ENCODE results near the gene RAD9A. TPM values are rescaled to one million over a fixed set of nuclear protein-coding genes. Genes with fewer than 3 reads are reported as not detected.

Gene RAD9A
- total and polyA plus RNA-seq, 5 experiments from 2014 or later: 6.5 to 58.1 (median 9.4) TPM

- H3K27ac Mint-ChIP-seq: peak overlapping the region; percentile 98 to 100 (median 99)
- no peaks in the 10 kb centered on the region for H3K36me3 Mint-ChIP-seq
- H3K4me1 Mint-ChIP-seq: peaks cover 24 to 85% (median 63%) of the 10 kb centered on the region in 4 donors
- ATAC-seq (peak; percentile 67 to 68), DNase-seq (peak in 1 of 10 donors; percentile 57)
- no peaks in the 10 kb centered on the region for H3K9me3 Mint-ChIP-seq
- no peaks in the 10 kb centered on the region for H3K27me3 Mint-ChIP-seq
- peak overlapping the region; percentile 93 to 100 (median 97) for H3K4me3 Mint-ChIP-seq
- POLR2A ChIA-PET: interaction anchor here (0.8 to 19.8 kb wide), 38 partner anchors 8 to 1035 kb away, joined by 3 to 493 read pairs (median 8); partner anchors contain the start of genes AIP, ANKRD13D, CD248 and CDK2AP2
Measured at GRCh38 chr11:67352546-67353316, 39.1 kb upstream of the RAD9A start.

GRCh38 chr11:67353317-67354074 is 38.3 kb upstream of the RAD9A start, which contains the start of gene POLD4:
Gene POLD4 (minus strand): TSS chr11:67353546. CDS start chr11:67353399, 147 bp downstream.
- Mint-ChIP-seq H3K27me3 (no peaks in the 10 kb centered on the region), H3K27ac (peak within 1 kb of the TSS; percentile 98 to 100 (median 99)), H3K9me3 (no peaks in the 10 kb centered on the region), H3K4me1 (peaks cover 22 to 85% (median 58%) of the 10 kb centered on the region in 4 donors), H3K36me3 (no peaks in the 10 kb centered on the region), H3K4me3 (peak within 1 kb of the TSS; percentile 93 to 100 (median 97))
- POLR2A ChIA-PET: interaction anchor here (0.6 to 19.8 kb wide), 41 partner anchors 9 to 1036 kb away, joined by 3 to 493 read pairs (median 7); partner anchors contain the start of genes AIP, ANKRD13D, CD248 and CDK2AP2
- DNase-seq (peak; percentile 90 to 98 (median 94)), ATAC-seq (peak; percentile 85 to 89)

- Mint-ChIP-seq H3K27ac (peak overlapping the region; percentile 92 to 100 (median 99)), H3K36me3 (no peaks in the 10 kb centered on the region), H3K27me3 (no peaks in the 10 kb centered on the region), H3K4me1 (peaks cover 16 to 83% (median 50%) of the 10 kb centered on the region in 4 donors), H3K4me3 (peak overlapping the region; percentile 93 to 100 (median 97)), H3K9me3 (no peaks in the 10 kb centered on the region)
- no peak for DNase-seq
- ATAC-seq: no peak
- POLR2A ChIA-PET: interaction anchor here (0.6 to 19.8 kb wide), 30 partner anchors 8 to 236 kb away, joined by 3 to 493 read pairs (median 10); partner anchors contain the start of genes AIP, ANKRD13D, CLCF1 and GRK2
Measured at GRCh38 chr11:67354075-67355022, 37.4 kb upstream of the RAD9A start.

GRCh38 chr11:67355023-67355793 is 36.6 kb upstream of the RAD9A start:
- Mint-ChIP-seq H3K27ac (peak overlapping the region in 6 of 10 donors; percentile 50 to 99 (median 99)), H3K4me3 (peak overlapping the region in 1 of 10 donors; percentile 24), H3K9me3 (no peaks in the 10 kb centered on the region), H3K4me1 (peaks cover 11 to 74% (median 42%) of the 10 kb centered on the region in 4 donors), H3K27me3 (no peaks in the 10 kb centered on the region), H3K36me3 (no peaks in the 10 kb centered on the region)
- DNase-seq (no peak), ATAC-seq (no peak)
- POLR2A ChIA-PET: interaction anchor here (1.0 to 19.8 kb wide), 9 partner anchors 11 to 129 kb away, joined by 3 to 493 read pairs (median 32); partner anchors contain the start of genes AIP, CLCF1, PPP1CA and PTPRCAP

GRCh38 chr11:67355794-67356386 is 35.9 kb upstream of the RAD9A start:
- no peaks in the 10 kb centered on the region for H3K27me3 Mint-ChIP-seq
- H3K4me3 Mint-ChIP-seq: peak overlapping the region in 1 of 10 donors; percentile 28
- no peaks in the 10 kb centered on the region for H3K36me3 Mint-ChIP-seq
- H3K4me1 Mint-ChIP-seq: peaks cover 11 to 71% (median 39%) of the 10 kb centered on the region in 4 donors
- H3K27ac Mint-ChIP-seq: peak overlapping the region in 1 of 10 donors; percentile 79
- no peaks in the 10 kb centered on the region for H3K9me3 Mint-ChIP-seq
- DNase-seq (no peak), ATAC-seq (no peak)
- POLR2A ChIA-PET: interaction anchor here (1.2 to 19.8 kb wide), 6 partner anchors 11 to 112 kb away, joined by 3 to 493 read pairs (median 6); partner anchors contain the start of genes CLCF1, PPP1CA, RAD9A and TBC1D10C

- Mint-ChIP-seq H3K27ac (peak overlapping the region in 6 of 10 donors; percentile 58 to 88 (median 80)), H3K36me3 (no peaks in the 10 kb centered on the region), H3K4me3 (peak overlapping the region in 4 of 10 donors; percentile 12 to 56 (median 33)), H3K9me3 (no peaks in the 10 kb centered on the region), H3K4me1 (peaks cover 11 to 67% (median 33%) of the 10 kb centered on the region in 4 donors), H3K27me3 (no peaks in the 10 kb centered on the region)
- DNase-seq: no peak
- no peak for ATAC-seq
- POLR2A ChIA-PET: interaction anchor here (1.0 to 19.8 kb wide), 6 partner anchors 12 to 88 kb away, joined by 3 to 493 read pairs (median 7); partner anchors contain the start of genes ANKRD13D, CLCF1, PPP1CA and RAD9A
Measured at GRCh38 chr11:67356387-67356863, 35.4 kb upstream of the RAD9A start.

GRCh38 chr11:67356864-67357561 is 34.8 kb upstream of the RAD9A start:
- Mint-ChIP-seq H3K4me3 (peak overlapping the region in 5 of 10 donors; percentile 12 to 56 (median 23)), H3K36me3 (no peaks in the 10 kb centered on the region), H3K4me1 (peaks cover 14 to 64% (median 29%) of the 10 kb centered on the region in 4 donors), H3K27me3 (no peaks in the 10 kb centered on the region), H3K9me3 (no peaks in the 10 kb centered on the region), H3K27ac (peak overlapping the region in 9 of 10 donors; percentile 1 to 88 (median 79))
- DNase-seq (peak; percentile 49 to 84 (median 68)), ATAC-seq (no peak)
- POLR2A ChIA-PET: interaction anchor here (1.0 to 19.8 kb wide), 6 partner anchors 10 to 89 kb away, joined by 3 to 493 read pairs (median 4); partner anchors contain the start of genes ANKRD13D, CLCF1, PPP1CA and RAD9A

- H3K9me3 Mint-ChIP-seq: no peaks in the 10 kb centered on the region
- ATAC-seq: no peak
- no peaks in the 10 kb centered on the region for H3K36me3 Mint-ChIP-seq
- POLR2A ChIA-PET: interaction anchor here (0.6 to 19.8 kb wide), 5 partner anchors 9 to 101 kb away, joined by 3 to 493 read pairs (median 4); partner anchors contain the start of genes CLCF1, RAD9A and TBC1D10C
- no peaks in the 10 kb centered on the region for H3K27me3 Mint-ChIP-seq
- peaks cover 14 to 67% (median 26%) of the 10 kb centered on the region in 4 donors for H3K4me1 Mint-ChIP-seq
- DNase-seq: no peak
- H3K4me3 Mint-ChIP-seq: peak overlapping the region in 1 of 10 donors; percentile 4
- H3K27ac Mint-ChIP-seq: peak overlapping the region in 2 of 10 donors; percentile 51 to 53
Measured at GRCh38 chr11:67357831-67358670, 33.7 kb upstream of the RAD9A start.

- ATAC-seq (peak in 1 of 2 donors; percentile 56), DNase-seq (no peak)
- peak overlapping the region in 5 of 10 donors; percentile 39 to 69 (median 51) for H3K4me3 Mint-ChIP-seq
- H3K27me3 Mint-ChIP-seq: no peaks in the 10 kb centered on the region
- peak overlapping the region in 6 of 10 donors; percentile 14 to 87 (median 67) for H3K27ac Mint-ChIP-seq
- H3K9me3 Mint-ChIP-seq: no peaks in the 10 kb centered on the region
- H3K36me3 Mint-ChIP-seq: no peaks in the 10 kb centered on the region
- peaks cover 37 to 66% (median 48%) of the 10 kb centered on the region in 4 donors for H3K4me1 Mint-ChIP-seq
- POLR2A ChIA-PET: interaction anchor here (0.7 to 19.8 kb wide), 4 partner anchors 11 to 289 kb away, joined by 3 to 493 read pairs (median 14); partner anchors contain the start of genes CLCF1, POLD4 and RAD9A
Measured at GRCh38 chr11:67364169-67364568, 27.6 kb upstream of the RAD9A start.

Data from naive thymus-derived CD8-positive, alpha-beta T cell (primary cell).